SKM-1 treated with dmso at 0.1 percent for 144 hours (cell line): ENCODE data around the gene FGF23.

Experiments
- DNase-seq: peaks from one replicate; lab custom pipeline; 2025; ENCODE audit not compliant: unreplicated experiment; lab: John Stamatoyannopoulos, UW

The FGF23 gene

DNA sequence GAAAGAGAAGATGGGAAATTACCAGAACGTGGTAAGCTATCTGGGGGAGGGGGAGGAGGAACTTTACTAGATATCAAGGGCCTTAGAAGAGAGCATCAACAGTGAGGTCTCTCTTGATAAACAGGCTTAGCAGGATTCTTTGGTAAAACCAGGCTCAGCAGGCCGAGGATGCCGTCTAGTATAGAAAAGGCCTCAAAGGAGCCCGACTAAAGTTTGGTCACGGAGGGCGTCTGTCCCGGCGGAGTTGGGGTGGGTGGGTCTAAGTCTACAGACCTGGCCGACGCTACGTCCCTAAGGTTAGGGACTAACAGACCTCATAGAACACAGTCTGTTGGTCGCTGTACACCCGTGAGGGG is 59.0 kb downstream of the FGF23 start:
- no peak for DNase-seq
